Right atrium auricular region (tissue), 2 donors: ENCODE results near the gene WWOX. TPM values are rescaled to one million over a fixed set of nuclear protein-coding genes. Genes with fewer than 3 reads are reported as not detected.

Experiments used
- DNase-seq: peaks from one replicate; pipeline ENCODE4 v3.0.0-alpha.2; 2019; ENCODE audit warnings: low spot score
- H3K27ac ChIP-seq, 2 donors: fragments of 200-600 bp; sonication (generic); 1 replicate in 1 of 2; 2 replicates in 1 of 2; pipeline ENCODE4 v1.5.1; 2016 to 2019
- H3K27me3 ChIP-seq, 2 donors: fragments of 200-600 bp; sonication (generic); one replicate each; pipeline versions ENCODE4 v1.5.1 to v1.6.0; 2017 to 2019
- H3K36me3 ChIP-seq: fragments of 200-600 bp; sonication (generic); one replicate; pipeline ENCODE4 v1.5.1; 2016
- H3K4me1 ChIP-seq, 2 donors: fragments of 200-600 bp; sonication (generic); one replicate each; pipeline versions ENCODE4 v1.5.1 to v1.6.0; 2017 to 2019
- H3K4me3 ChIP-seq, 2 donors: fragments of 200-600 bp; sonication (generic); 1 replicate in 1 of 2; 2 replicates in 1 of 2; pipeline ENCODE4 v1.5.1; 2017 to 2019; ENCODE audit warnings: mild to moderate bottlenecking in 1 of 2, moderate library complexity in 1 of 2
- H3K9me3 ChIP-seq, 2 donors: fragments of 200-600 bp; sonication (generic); one replicate each; pipeline ENCODE4 v1.5.1; 2019
- total RNA-seq, 2 donors: library from RNA; depleted of rRNA; stranded (reverse); fragments of >200 nt; gene quantifications; one replicate each; pipeline ENCODE4 v1.1.0, GENCODE V29; 2016
- TF ChIP-seq, protein P1 (sequence below), 2 donors: fragments of 200-600 bp; sonication (generic); IDR thresholded peaks; one replicate each; pipeline ENCODE4 v1.5.1; 2019; ENCODE audit warnings: antibody characterized with exemption in 2 of 2

The WWOX gene
- total RNA-seq, 2 donors from 2014 or later, result 14.8 to 20.8 TPM

DNA sequence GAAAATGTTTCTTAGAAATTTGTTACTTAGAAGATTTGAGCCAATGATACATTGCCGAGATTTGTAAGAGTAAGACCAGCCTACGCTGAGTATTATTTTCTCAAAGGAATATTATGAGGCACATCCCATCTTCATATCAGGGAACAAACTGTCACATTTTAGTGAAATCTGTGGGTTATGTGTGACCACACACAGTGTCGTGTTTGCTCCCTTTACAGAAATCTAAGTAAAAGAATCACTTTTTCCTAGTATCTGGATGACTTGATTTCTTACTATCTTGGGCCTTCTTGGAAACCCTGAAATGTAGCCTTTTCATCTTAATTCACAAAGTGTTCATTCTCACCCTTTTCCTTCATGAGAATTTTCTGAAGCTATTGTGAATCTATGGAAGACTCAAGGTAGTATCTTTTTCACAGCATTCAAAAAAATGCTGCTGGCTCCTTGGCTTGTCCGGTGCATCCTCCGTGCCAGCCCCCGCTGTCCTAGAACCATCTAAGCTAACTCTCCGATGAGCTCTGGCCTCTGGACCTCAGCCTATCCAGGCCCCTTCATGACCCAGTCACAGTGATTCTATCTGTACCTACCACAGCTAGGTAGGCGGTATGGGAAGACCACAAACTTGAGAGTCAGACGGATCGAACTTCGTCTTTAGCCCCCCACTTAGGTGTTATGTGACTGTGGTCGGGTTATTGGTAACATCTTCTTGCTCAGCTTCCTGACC, 976.8 kb downstream of the WWOX start:
- H3K27me3 ChIP-seq, result no peaks in the 10 kb centered on the region
- DNase-seq, result no peak
- no peak overlapping the region for H3K27ac ChIP-seq
- no peaks in the 10 kb centered on the region for H3K9me3 ChIP-seq
- H3K36me3 ChIP-seq, result no peaks in the 10 kb centered on the region
- no peak overlapping the region for H3K4me3 ChIP-seq
- TF ChIP-seq, protein P1, sequence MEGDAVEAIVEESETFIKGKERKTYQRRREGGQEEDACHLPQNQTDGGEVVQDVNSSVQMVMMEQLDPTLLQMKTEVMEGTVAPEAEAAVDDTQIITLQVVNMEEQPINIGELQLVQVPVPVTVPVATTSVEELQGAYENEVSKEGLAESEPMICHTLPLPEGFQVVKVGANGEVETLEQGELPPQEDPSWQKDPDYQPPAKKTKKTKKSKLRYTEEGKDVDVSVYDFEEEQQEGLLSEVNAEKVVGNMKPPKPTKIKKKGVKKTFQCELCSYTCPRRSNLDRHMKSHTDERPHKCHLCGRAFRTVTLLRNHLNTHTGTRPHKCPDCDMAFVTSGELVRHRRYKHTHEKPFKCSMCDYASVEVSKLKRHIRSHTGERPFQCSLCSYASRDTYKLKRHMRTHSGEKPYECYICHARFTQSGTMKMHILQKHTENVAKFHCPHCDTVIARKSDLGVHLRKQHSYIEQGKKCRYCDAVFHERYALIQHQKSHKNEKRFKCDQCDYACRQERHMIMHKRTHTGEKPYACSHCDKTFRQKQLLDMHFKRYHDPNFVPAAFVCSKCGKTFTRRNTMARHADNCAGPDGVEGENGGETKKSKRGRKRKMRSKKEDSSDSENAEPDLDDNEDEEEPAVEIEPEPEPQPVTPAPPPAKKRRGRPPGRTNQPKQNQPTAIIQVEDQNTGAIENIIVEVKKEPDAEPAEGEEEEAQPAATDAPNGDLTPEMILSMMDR (IDR thresholded peaks at IDR 0.05), result no peak
- H3K4me1 ChIP-seq, result no peaks in the 10 kb centered on the region

- TF ChIP-seq, protein P1 (IDR thresholded peaks at IDR 0.05), result no peak
- no peaks in the 10 kb centered on the region for H3K27me3 ChIP-seq
Observed at GRCh38 chr16:79077346-79077745, 977.9 kb downstream of the WWOX start.

GRCh38 chr16:79079656-79080420, 980.4 kb downstream of the WWOX start:
- H3K36me3 ChIP-seq, result no peaks in the 10 kb centered on the region
- no peaks in the 10 kb centered on the region for H3K27me3 ChIP-seq
- H3K4me1 ChIP-seq, result no peaks in the 10 kb centered on the region
- no peak overlapping the region for H3K4me3 ChIP-seq
- no peak overlapping the region for H3K27ac ChIP-seq
- DNase-seq, result no peak
- H3K9me3 ChIP-seq, result no peaks in the 10 kb centered on the region
- TF ChIP-seq, protein P1 (IDR thresholded peaks at IDR 0.05), result no peak

More at GRCh38 chr16:79077346-79077745, 977.9 kb downstream of the WWOX start:
- Histone ChIP-seq H3K27ac (no peak overlapping the region), H3K4me1 (no peaks in the 10 kb centered on the region), H3K9me3 (no peaks in the 10 kb centered on the region), H3K4me3 (no peak overlapping the region), H3K36me3 (no peaks in the 10 kb centered on the region)
- DNase-seq, result no peak

GRCh38 chr16:79081297-79082066, 982.0 kb downstream of the WWOX start:
- TF ChIP-seq, protein P1 (IDR thresholded peaks at IDR 0.05), result no peak
- Histone ChIP-seq H3K27me3 (no peaks in the 10 kb centered on the region), H3K4me1 (no peaks in the 10 kb centered on the region), H3K27ac (no peak overlapping the region), H3K4me3 (no peak overlapping the region), H3K9me3 (no peaks in the 10 kb centered on the region), H3K36me3 (no peaks in the 10 kb centered on the region)
- DNase-seq, result no peak

- H3K4me3 ChIP-seq, result no peak overlapping the region
- no peaks in the 10 kb centered on the region for H3K4me1 ChIP-seq
- no peak for DNase-seq
- H3K27ac ChIP-seq, result no peak overlapping the region
- no peaks in the 10 kb centered on the region for H3K9me3 ChIP-seq
- TF ChIP-seq, protein P1 (IDR thresholded peaks at IDR 0.05), result no peak
- H3K36me3 ChIP-seq, result no peaks in the 10 kb centered on the region
- H3K27me3 ChIP-seq, result no peaks in the 10 kb centered on the region
Observed at GRCh38 chr16:79082970-79083369, 983.5 kb downstream of the WWOX start.
